ENCODE measurements around the gene OPN4.

- no peak for TF ChIP-seq POLR2A (IDR thresholded peaks at IDR 0.05; ENCODE audit: low read depth, low read length)
- TF ChIP-seq TAF1 (IDR thresholded peaks at IDR 0.05; ENCODE audit: borderline replicate concordance, low read depth, low read length) = no peak
- no peak for TF ChIP-seq POLR2AphosphoS5 (IDR thresholded peaks at IDR 0.05; ENCODE audit: low read depth, low read length)
Measured at GRCh38 chr10:86689146-86689545, 34.8 kb downstream of the OPN4 start.
